ENCODE data around the gene KRT71.

GRCh38 chr12:52519826-52520662 is 32.9 kb downstream of the KRT71 start, which contains the start of gene KRT5:
- TF ChIP-seq, protein P1, sequence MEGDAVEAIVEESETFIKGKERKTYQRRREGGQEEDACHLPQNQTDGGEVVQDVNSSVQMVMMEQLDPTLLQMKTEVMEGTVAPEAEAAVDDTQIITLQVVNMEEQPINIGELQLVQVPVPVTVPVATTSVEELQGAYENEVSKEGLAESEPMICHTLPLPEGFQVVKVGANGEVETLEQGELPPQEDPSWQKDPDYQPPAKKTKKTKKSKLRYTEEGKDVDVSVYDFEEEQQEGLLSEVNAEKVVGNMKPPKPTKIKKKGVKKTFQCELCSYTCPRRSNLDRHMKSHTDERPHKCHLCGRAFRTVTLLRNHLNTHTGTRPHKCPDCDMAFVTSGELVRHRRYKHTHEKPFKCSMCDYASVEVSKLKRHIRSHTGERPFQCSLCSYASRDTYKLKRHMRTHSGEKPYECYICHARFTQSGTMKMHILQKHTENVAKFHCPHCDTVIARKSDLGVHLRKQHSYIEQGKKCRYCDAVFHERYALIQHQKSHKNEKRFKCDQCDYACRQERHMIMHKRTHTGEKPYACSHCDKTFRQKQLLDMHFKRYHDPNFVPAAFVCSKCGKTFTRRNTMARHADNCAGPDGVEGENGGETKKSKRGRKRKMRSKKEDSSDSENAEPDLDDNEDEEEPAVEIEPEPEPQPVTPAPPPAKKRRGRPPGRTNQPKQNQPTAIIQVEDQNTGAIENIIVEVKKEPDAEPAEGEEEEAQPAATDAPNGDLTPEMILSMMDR (conservative IDR thresholded peaks at IDR 0.05; ENCODE audit: low read depth, low read length), result no peak
- no peak for TF ChIP-seq EZH2 (IDR thresholded peaks at IDR 0.05; ENCODE audit: low read length, unreplicated experiment)
- TF ChIP-seq EZH2phosphoT487 (IDR thresholded peaks at IDR 0.05; ENCODE audit: borderline replicate concordance, low read length), result no peak
